ENCODE results near the gene CRYZL1.

- no peak for TF ChIP-seq CTCF (IDR thresholded peaks at IDR 0.05)
- no peak for TF ChIP-seq POLR2A (IDR thresholded peaks at IDR 0.05)
These were observed 14.2 kb upstream of the CRYZL1 start for GRCh38 chr21:33655588-33656221.

All from lower leg skin (tissue), 3 donors.